GM13976 (cell line): ENCODE data around the gene MOV10L1.

Experiments used
- DNase-seq: peaks from one replicate; pipeline ENCODE4 v3.0.0; 2012; ENCODE audit warnings: low spot score
- in situ Hi-C: fragments of 300-500 bp; cut with MboI; formaldehyde crosslinking; loops from one replicate; pipeline ENCODE4 v1.12.0; 2022; ENCODE audit warnings: low sequenced_read_pairs, mixed read lengths, inconsistent platforms; ENCODE audit not compliant: unreplicated experiment
- TF ChIP-seq, protein P1 (sequence below): IDR thresholded peaks from 2 replicates; pipeline ENCODE4 v1.5.1; 2012; ENCODE audit warnings: borderline replicate concordance, mild to moderate bottlenecking; ENCODE audit not compliant: insufficient read depth; ENCODE audit errors: extremely low read depth, missing control alignments, control extremely low read depth

MOV10L1 gene

DNA sequence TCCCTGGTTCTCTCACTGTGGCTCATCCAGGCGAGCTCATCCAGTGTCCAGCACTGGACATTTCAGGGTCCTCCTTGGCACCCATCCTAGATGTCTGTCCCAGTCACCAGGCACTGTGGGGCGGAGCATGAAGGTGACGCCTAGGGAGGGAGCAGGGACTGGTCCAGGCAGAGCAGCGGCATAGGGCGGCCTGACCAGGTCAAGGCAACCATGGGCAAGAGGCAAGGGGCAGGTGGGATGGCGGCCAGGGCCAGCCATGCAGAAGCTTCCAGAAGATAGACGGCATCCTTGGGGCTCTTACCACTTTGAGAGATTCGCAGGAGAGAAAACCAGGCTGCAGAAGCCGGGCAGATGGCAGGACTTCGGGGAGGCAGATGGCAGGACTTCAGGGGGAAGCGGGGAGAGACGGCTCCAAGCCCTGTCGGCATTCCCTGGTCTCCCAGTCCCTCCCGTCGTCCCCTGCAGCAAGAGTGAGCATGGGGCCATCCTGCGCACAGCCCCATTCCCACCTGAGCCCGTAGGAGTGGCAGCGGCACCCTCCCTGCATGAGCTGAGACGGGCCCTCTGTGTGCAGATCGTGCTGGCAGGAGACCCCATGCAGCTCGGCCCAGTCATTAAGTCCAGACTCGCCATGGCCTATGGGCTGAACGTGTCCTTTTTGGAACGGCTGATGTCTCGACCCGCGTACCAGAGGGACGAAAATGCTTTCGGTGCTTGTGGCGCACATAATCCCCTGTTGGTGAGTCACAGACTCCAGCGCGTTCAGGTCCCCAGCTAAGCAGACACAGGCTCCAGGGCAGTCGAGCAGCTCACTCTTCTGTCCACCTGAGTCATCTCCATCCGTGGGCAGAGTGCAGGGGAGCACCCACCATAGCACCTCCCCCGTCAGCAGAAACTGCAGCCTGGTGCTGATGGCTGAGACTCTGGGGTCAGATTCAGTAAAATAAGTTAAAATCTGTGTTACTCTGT, 60.6 kb downstream of the MOV10L1 start:
- in situ Hi-C loops: loop anchor here (10.0 kb wide), 1 partner anchor 54 kb away; the partner anchor contains the start of gene SELENOO
- TF ChIP-seq, protein P1, sequence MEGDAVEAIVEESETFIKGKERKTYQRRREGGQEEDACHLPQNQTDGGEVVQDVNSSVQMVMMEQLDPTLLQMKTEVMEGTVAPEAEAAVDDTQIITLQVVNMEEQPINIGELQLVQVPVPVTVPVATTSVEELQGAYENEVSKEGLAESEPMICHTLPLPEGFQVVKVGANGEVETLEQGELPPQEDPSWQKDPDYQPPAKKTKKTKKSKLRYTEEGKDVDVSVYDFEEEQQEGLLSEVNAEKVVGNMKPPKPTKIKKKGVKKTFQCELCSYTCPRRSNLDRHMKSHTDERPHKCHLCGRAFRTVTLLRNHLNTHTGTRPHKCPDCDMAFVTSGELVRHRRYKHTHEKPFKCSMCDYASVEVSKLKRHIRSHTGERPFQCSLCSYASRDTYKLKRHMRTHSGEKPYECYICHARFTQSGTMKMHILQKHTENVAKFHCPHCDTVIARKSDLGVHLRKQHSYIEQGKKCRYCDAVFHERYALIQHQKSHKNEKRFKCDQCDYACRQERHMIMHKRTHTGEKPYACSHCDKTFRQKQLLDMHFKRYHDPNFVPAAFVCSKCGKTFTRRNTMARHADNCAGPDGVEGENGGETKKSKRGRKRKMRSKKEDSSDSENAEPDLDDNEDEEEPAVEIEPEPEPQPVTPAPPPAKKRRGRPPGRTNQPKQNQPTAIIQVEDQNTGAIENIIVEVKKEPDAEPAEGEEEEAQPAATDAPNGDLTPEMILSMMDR: no peak
- no peak for DNase-seq

DNA sequence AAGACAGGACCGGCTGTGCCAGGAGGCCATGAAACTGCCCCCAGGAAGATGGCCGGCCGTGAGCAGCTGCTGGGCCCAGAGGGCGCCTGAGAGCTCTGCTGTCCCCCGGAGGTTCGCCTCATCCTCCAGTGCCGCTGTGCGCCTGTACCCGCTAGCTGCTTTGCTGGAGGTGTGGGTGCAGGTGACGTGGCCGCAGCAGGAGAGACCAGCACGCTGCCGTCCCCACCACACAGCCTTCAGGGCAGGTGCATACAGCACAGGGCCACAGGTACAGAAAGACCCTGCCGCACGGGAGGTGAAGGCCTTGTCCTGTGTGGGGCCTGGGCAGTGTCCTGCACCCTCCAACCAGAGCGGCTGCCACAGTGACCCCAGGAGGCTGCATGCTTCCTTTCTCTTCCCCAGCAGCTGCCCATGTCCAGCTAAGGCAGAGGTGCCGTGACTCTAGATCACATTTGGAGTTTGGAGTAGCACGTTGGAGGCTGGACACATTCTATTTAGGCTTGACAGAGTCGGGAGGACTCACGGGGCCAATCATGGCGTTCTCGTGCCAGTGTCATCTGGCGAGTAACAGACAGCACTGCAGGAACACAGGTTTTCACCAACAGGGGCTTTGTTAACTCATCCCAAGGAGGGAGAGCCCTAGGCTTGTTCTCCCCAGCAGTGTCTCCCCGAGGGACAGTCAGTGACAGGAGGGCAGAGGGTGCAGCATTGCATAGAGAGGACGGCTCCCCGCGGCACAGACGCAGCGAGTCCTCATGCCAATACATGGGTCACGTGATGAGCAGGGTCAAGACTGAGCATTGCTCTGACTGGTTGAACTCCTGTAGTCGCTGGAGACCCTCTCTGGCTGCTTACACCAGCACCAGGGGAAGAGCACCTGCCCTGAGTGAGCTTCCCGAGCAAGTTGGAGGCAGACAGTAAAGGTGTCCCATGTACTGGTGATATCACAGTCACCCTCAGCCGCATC, 62.0 kb downstream of the MOV10L1 start:
- peak; percentile 27 for DNase-seq
- TF ChIP-seq, protein P1: no peak
- in situ Hi-C loops: loop anchor here (10.0 kb wide), 1 partner anchor 53 kb away; the partner anchor contains the start of gene SELENOO

DNA sequence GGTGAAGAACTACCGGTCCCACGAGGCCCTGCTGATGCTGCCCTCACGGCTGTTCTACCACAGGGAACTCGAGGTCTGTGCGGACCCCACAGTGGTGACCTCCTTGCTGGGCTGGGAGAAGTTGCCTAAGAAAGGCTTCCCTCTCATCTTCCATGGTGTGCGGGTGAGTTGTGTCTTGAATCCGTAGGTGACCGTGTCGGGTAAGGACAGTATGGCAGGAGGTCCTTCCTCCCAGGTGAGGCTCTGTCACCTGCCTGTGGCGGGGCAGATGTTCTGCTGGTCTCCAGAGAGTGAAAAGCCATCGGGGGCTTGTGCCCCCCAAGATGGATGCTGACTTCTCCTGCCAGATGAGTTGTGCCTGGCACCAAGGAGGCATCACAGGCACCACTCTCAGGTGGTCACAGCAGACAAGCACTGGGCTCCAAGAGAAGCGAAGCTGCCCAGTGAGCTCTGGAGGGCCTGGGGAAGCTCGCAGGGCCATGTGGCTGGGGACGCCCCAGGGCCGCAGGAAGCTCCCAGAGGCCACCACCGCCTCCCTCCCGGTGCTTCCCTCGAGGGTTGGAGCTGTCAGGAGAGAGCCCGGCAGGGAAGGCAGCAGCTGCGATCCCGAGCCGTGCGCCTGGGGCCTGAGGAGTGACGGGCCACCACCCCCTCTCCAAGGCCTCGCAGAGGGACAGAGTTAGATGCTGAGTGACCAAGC, 63.4 kb downstream of the MOV10L1 start:
- TF ChIP-seq, protein P1: no peak
- in situ Hi-C loops: loop anchor here (10.0 kb wide), 1 partner anchor 52 kb away; the partner anchor contains the start of gene SELENOO
- peak; percentile 24 for DNase-seq

- TF ChIP-seq, protein P1: no peak
- peak; percentile 20 for DNase-seq
- in situ Hi-C loops: loop anchor here (10.0 kb wide), 1 partner anchor 51 kb away; the partner anchor contains the start of gene SELENOO
Observed at GRCh38 chr22:50153756-50154140, 63.9 kb downstream of the MOV10L1 start.

GRCh38 chr22:50157709-50158375, 68.0 kb downstream of the MOV10L1 start:
- no peak for DNase-seq
- TF ChIP-seq, protein P1: no peak
- in situ Hi-C loops: loop anchor here (10.0 kb wide), 1 partner anchor 47 kb away; the partner anchor contains the start of gene SELENOO

DNA sequence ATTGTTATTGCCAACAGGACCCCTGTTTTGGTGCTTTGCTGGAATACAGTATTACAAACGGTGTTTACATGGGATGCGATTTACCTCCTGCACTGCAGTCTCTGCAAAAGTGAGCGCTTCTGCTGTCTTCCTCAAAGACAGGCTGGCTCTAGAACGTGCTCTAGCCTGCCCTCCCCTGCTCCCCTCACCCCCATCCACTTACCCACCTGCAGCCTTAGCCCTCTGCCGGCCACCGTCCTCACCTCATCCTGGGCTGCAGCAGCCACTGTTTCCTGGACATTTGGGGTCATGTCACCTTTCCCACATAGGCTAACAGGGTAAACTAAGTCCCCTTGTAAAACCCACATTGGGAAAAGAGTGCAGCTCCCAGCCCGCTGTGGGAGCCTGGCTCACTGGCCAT, 71.1 kb downstream of the MOV10L1 start:
- TF ChIP-seq, protein P1: no peak
- in situ Hi-C loops: no loop called here
- no peak for DNase-seq
